SKM-1 treated with dmso at 0.1 percent for 144 hours (cell line): ENCODE data around the gene IP6K3.

Experiments
- DNase-seq: peaks from one replicate; lab custom pipeline; 2025; ENCODE audit not compliant: unreplicated experiment; lab: John Stamatoyannopoulos, UW

IP6K3 gene

DNA sequence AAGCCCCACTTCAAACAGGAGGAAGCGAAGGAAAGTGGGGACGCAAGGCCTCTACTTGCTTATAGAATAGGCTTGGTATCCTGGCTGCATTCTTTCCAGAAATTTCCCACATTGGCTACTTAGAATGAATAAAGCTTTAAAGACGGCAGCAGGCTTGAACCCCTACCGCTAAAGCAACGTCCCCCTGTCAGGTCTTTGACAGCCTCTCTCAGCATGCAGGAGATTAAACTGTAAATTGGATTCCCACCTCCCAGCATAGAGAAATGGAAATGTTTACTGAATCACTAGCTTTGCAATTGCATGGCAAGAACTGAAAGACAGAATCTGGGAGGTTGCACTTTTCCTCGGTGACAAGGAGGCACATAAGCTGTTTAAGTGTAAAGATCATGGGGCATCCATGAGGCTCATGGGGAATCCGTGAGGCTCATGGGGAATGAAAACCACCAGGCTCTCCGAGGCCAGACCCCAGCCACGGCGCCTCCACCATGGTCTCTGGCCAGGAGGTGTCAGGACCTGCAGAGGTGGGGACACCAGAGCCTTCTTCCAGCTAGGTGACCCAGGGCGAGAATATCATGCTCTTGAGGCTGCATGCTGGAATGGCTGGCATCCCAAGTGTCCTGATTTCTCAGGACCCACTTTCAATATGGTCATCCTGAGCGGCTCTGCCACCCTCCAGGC lies 31.9 kb upstream of the IP6K3 start:
- no peak for DNase-seq

DNA sequence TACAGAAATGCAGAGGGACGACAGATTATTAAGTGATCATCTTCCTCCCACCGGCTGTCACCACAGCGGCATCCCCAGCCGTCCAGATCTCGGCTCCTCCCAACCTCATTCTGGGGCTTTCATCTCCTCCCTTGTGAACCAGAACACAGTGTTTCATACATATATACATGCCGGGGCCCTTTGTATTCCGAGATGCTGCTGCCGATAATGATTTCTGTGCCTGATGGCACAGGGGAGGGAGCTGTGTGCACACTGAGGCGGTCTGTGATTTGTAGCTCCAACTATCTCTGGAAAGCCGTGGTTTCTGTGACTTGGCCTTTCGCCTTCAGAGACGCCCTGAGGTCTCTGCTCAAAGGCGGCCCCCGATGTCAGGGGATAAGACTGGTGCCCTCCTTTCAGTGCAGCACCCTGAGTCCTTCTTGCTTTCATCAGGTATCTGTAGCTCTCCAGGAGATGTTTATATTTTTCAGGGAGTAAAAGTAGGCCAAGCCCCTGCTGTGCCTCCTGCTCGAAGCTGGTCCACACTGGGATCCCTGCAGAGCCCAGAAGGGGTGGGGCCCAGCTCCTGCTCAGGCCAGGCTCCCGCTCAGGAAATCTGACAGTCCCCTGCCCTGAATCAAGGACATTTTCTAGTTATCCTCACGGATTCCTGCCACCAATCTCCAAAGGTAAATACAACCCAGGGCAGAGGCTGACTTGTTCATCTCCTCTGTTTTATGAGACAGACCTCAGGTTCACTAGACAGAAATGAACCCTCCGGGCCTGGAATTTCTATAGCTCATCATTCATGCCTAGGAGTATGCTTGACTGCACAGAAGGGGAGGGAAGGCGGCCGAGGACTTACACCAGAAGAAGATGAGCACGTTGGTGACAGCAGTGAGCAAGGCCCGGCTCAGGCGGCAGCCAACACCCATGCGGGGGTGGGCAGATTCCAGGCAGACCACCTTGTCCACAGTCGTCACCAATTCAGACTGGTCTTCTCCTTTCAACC lies 31.0 kb upstream of the IP6K3 start:
- no peak for DNase-seq

DNA sequence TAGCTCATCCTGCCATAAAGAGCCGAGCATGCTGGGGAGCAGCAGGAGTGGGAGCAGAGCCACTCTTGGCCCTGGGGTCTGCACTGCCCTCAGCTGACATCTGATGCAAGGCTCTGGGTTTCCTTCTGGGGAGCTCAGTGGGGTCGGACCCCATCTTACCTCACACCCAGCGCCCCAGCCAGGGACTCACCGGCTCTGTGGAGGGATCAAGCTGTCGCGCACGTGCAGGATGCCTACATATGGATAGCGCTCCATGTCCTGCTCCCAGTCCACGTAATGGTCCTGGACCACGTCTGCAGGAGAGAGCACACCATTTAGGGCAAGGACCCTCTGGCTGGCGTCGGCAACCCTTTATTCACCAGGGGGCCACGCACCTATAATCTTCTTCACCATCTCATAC lies 30.1 kb upstream of the IP6K3 start:
- no peak for DNase-seq

- DNase-seq, result no peak
Observed at GRCh38 chr6:33776186-33776585, 29.5 kb upstream of the IP6K3 start.

- DNase-seq, result no peak
Observed at GRCh38 chr6:33774774-33775173, 28.1 kb upstream of the IP6K3 start.

DNA sequence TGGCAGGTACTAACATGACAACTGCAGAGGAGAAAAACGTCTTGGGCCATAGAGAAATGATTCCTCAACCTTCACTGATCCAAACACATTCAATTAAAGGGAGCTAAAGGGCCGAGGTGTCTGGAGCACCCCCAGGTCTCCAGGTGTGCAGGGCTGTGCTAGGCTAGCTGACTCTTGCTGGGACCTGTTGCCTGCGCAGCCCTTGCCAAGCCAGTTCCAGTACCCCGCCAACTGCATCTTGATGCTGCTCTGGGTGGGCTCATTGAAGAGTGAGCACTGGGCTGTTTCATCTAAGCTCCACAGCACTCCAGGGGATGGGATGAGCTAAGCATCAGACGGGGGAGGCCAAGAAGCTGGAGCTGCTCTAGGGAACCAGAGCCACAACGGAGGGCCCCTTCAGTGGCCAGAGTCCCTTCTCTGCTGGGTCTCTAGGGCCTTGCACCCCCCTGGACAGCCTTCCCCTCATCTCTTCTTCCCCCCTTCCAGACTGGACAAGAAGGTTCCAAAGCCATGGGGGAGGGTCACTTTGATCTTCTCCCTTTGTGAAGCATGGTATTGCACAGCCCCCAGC lies 26.3 kb upstream of the IP6K3 start:
- DNase-seq, result no peak

DNA sequence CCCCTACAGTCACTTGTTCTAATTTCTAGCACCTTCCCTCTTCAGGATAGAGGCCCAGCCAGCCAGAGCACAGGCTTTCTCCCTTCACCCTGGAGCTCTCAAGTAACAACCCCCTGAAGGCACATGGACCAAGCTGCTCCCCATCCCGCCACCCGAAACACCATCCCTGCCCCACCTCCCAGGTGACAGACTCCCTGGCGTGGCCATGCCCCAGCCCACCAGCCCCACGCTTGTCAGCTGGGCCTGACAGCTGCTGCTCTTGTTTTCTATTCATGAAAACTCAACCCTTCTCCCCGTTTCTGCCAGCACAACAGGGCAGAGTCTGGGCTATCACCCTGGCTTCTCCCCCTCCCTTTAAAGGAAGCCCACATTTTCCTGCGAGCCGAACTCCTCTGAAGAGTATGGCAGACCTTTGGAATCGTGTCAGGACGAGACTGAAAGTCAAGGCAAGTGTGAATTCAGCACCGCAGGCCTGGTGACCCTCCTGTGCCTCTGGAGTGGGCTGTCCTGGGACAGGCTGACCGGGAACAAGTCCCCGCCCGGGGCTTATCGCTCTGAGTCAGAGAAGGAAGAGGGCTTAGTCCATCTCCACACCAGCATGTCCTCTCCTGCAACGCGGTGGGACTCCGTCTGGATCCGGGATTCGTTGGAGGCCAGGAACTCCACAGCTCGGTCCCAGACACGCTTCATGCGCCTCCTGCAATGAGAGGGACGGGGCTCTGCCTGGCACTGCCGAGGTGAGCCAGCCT lies 25.6 kb upstream of the IP6K3 start:
- DNase-seq, result no peak

- peak; percentile 8 for DNase-seq
Observed at GRCh38 chr6:33771146-33772081, 24.7 kb upstream of the IP6K3 start.

DNA sequence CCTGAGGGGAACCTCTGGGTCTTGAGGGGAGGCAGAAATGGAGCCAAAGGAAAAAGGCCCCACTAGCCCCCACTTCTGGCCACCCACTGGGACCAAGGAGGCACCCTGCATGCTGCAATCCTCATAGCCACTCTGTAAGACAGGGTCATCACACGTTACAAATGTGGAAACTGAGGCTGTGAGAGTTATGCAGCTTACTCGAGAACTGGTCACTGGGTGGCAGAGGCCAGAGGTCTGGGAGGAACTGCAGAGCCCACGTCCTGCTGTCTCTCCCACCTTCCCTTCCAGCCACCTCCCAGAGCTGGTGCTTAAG lies 24.1 kb upstream of the IP6K3 start:
- DNase-seq, result no peak

DNA sequence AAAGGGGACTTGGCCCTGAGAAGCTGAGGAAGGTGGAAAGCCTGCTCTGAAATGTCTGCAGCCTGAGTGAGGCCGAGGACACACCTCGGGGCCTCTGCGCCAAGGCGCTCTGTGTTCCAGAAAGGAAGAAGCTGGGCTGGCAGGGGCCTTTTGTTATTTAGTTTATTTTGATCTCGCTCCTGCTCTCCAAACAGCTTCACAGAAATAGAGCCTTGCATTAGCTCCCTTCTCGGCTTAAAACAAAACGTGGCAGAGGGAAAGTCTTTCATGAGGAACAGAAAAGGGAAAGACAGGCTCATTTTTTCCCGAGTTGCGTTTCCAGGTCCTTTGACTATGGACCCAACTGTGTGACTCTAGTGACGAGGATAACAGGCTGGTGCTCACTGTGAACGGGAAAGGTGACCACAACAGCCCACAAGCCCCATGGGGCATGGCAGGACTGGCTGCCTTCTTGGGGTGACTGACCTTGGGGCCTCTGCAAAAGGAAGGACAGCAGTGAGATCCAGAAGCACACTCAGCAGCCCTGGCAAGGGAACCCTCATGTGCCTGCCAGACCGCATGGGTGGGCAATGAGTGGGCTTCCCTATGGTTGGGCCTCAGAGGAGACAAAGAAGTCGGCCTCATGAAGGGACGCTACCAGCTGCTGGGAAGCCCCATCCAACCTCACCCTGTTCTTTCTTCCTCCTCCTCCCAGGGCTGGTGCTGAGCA lies 23.6 kb upstream of the IP6K3 start:
- no peak for DNase-seq

- DNase-seq, result no peak
Observed at GRCh38 chr6:33769248-33769821, 22.6 kb upstream of the IP6K3 start.

GRCh38 chr6:33768644-33769120 lies 22.0 kb upstream of the IP6K3 start:
- peak; percentile 43 for DNase-seq

DNA sequence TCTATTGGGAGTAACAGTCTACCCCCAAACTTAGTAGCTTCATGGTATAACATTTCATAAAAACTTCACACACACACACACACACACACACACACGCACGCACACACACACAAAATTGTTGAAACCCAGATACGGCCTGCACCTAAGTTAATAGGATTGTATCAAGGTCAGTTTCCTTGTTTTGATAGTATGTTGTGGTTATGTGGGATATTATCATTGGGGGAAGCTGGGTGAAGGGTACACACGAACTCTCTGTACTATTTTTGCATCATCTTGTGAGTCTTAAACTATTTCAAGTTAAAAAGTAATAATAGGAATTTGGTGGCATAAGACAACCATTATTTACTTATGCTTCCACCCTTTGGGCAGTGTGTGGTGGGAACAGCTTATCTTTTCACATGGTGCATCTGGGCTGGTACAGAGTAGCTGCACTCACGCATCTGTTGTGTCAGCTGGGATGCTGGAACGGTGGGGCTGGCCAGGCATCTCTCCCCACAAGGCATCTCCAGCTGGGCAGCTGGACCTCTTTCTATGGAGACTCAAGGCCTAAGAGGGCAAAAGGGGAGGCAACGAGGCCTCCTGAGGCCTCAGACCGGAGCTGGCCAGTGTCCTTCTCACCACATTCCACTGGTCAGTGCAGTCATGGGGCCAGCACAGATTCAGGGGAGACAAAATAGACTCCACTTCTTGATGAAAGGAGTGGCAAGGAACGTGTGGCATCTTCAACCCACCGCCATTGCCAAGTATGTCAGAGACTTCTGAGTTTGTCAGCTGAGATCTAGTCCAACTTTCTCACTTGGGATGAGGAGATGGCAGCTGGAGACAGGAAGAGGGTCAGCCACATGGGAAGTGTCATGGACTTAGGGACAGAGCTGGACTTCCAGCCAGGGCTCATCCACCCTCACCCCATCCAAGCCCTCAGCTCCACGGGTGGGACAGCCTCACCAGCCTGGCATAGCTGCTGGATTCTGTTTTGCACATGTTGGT lies 20.5 kb upstream of the IP6K3 start:
- DNase-seq, result no peak

DNA sequence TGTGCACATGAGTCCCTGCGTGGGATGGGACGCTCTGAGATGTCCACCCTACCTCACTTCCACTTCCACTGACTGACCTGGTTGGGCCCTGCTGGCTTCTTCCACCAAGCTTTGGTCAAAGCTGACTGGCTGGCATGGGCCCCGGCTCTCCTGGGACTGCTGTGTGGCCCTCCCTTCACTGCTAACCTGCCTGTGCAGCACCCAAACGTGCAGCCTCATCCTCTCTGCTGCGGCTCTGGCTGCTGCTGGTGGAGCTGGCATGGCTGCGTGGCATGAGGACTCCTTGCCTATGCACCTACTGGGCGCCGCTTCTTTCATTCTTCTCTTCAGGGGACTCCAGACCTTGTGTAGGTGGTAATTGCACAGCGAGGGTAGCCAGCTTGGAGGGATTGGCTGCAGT lies 18.7 kb upstream of the IP6K3 start:
- DNase-seq, result no peak

DNA sequence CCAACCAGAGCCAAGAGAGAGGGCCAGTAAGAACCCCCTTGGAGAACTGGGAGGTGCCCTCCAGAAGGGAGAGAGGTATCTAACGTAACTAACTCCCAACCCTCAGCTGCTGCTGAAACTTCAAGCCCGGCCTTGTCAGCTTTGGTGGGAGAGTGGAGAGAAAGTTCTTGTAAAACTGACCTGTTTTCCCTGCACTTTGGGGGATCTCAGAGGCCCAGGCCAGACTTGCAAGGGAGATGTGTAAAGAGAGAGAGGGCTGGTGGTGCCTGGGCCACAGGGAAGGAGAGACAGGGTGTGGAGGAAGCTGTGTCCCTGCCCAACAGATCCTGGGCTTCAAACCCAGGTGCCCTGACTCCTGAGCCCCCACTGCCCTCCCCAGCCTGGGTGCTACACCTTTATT lies 17.3 kb upstream of the IP6K3 start:
- DNase-seq, result no peak

GRCh38 chr6:33763483-33763882 lies 16.8 kb upstream of the IP6K3 start:
- no peak for DNase-seq

GRCh38 chr6:33762713-33763112 lies 16.0 kb upstream of the IP6K3 start:
- DNase-seq, result no peak
